Lung (tissue), 12 donors: Measurements from ENCODE around the gene CPTP. TPM values are rescaled to one million over a fixed set of nuclear protein-coding genes. Genes with fewer than 3 reads are reported as not detected.

Experiments used
- ATAC-seq: fragments of 200-7000 bp; cut with Tn5 transposase; one replicate; pipeline ENCODE4 v1.9.1; 2020; ENCODE audit warnings: moderate number of reproducible peaks; ENCODE audit not compliant: insufficient read depth, low FRiP score
- DNase-seq, 3 donors: peaks; one replicate each; pipeline ENCODE4 v3.0.0-alpha.2; 2013 to 2017
- H3K27ac ChIP-seq, 2 donors: one replicate each; pipeline ENCODE4 v1.5.1; 2013; ENCODE audit warnings: mild to moderate bottlenecking in 2 of 2, moderate library complexity in 2 of 2, control low read depth in 1 of 2, inconsistent platforms in 1 of 2, low read depth in 1 of 2, low read length in 1 of 2
- H3K27me3 ChIP-seq, 3 donors: one replicate each; pipeline ENCODE4 v1.5.1; 2013; ENCODE audit warnings: low read length in 2 of 3; ENCODE audit not compliant: control insufficient read depth in 3 of 3, insufficient read depth in 3 of 3
- H3K36me3 ChIP-seq, 4 donors: one replicate each; pipeline ENCODE4 v1.5.1; 2013; ENCODE audit warnings: low read length in 4 of 4, mild to moderate bottlenecking in 1 of 4, moderate library complexity in 1 of 4; ENCODE audit not compliant: control insufficient read depth in 4 of 4, insufficient read depth in 4 of 4
- H3K4me1 ChIP-seq, 5 donors: one replicate each; pipeline ENCODE4 v1.5.1; 2013; ENCODE audit warnings: low read length in 5 of 5, mild to moderate bottlenecking in 2 of 5, moderate library complexity in 1 of 5; ENCODE audit not compliant: control insufficient read depth in 5 of 5, insufficient read depth in 5 of 5
- H3K4me3 ChIP-seq: one replicate; pipeline ENCODE4 v1.5.1; 2013; ENCODE audit warnings: mild to moderate bottlenecking, control low read depth, moderate library complexity
- H3K9ac ChIP-seq, 2 donors: one replicate each; pipeline ENCODE4 v1.5.1; 2013; ENCODE audit warnings: low read length in 2 of 2, control low read depth in 1 of 2; ENCODE audit not compliant: insufficient read depth in 1 of 2
- H3K9me3 ChIP-seq, 4 donors: one replicate each; pipeline ENCODE4 v1.5.1; 2013; ENCODE audit warnings: low read length in 3 of 4, mild to moderate bottlenecking in 1 of 4, moderate library complexity in 1 of 4; ENCODE audit not compliant: control insufficient read depth in 4 of 4, insufficient read depth in 3 of 4
- CTCF ChIP-seq: IDR thresholded peaks from 2 replicates; pipeline ENCODE4 v1.5.1; 2012; ENCODE audit warnings: mild to moderate bottlenecking; ENCODE audit errors: control extremely low read depth, extremely low read depth
- WGBS, 2 donors: extraction: QIAGEN DNeasy Blood & Tissue Kit; methylation state at CpG; one replicate each; pipeline ENCODE4 v1.1.7; 2013; 5-methylcytosine and 5-hydroxymethylcytosine counted together
- polyA plus RNA-seq, 2 donors: library from polyadenylated mRNA; stranded (reverse); fragments of 200-250 nt; gene quantifications; one replicate each; pipeline ENCODE4 v1.2.1, GENCODE V29; 2013
- total RNA-seq, 2 donors: library from RNA; depleted of rRNA in 1 of 2; stranded (reverse); fragments of >200 nt in 1 of 2; gene quantifications; one replicate each; pipeline ENCODE4 v1.2.1, GENCODE V29; 2014 to 2021
- donor health status: control.
- donor health status: control.
- donor health status: Bipolar disorder and iron deficiency.
- donor health status: healthy.
- donor health status: DM: yes; HTN: yes; CAD: no.

Gene CPTP
- total and polyA plus RNA-seq, 4 donors, result 10.9 to 32.0 (median 19.2) TPM

- no peak overlapping the region for H3K27ac ChIP-seq
- no peak for ATAC-seq
- H3K36me3 ChIP-seq, result peaks cover 0 to 53% (median 18%) of the 10 kb centered on the region in 4 donors
- no peaks in the 10 kb centered on the region for H3K27me3 ChIP-seq
- WGBS, 2 donors, result 89 to 92% methylated on average over 21 of the region's 21 CpGs
- no peak overlapping the region for H3K9ac ChIP-seq
- peaks cover 9 to 28% (median 13%) of the 10 kb centered on the region in 5 donors for H3K4me1 ChIP-seq
- no peak for DNase-seq
- H3K9me3 ChIP-seq, result no peaks in the 10 kb centered on the region
- no peak for TF ChIP-seq CTCF
- H3K4me3 ChIP-seq, result no peak overlapping the region
Observed at GRCh38 chr1:1310476-1311053, 14.0 kb upstream of the CPTP start.

DNA sequence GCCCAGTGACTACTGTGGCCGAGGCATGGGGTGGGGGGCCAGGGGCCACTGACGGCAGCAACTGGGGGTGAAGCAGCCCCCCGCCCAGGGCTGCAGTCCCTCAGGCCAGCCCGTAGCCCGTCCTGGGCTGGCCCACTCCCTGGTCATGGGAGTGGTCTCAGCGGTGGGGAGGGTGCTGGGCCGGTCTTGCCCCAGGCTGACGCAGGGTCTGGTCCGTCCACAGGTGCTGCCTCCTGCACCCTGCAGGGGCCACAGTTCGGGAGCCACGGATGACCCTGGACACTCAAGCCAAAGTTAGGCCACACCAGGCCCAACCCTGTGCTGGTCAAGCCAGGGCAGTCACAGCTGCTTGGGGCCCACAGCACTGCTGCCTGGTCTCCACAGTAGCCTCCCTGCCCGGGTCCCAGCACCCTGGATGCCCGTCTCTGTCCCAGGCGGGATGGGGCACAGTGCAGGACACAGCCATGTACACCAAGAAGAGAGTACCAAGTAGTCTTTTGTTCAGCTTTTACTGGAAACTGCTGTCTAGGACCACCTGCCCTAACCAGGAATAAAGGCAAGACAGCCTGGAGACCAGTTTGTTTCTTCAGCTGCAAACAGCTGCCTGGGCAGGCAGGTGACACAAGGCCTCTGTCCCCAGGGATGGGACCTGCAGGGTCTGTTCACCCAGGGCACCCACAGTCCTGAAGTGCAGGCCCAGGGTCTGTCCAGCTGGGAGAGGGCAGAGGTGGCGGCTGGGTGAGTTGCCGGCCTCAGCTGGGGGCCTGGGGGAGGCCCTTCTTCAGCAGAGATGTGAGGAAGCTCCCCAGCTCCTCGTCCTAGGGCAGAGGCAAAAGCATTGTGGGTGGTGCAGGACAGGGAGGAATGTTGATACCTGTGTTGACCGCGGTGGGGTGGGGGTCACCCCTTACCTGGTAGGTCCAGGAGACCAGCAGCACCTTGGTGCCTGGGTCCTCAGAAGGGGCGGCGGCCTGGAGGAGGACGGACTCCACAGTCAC, 13.2 kb upstream of the CPTP start:
- H3K4me3 ChIP-seq, result no peak overlapping the region
- 91 to 92% methylated on average over 17 to 22 of the region's 22 CpGs for WGBS, 2 donors

GRCh38 chr1:1312450-1313314, 11.9 kb upstream of the CPTP start:
- Histone ChIP-seq H3K4me3 (no peak overlapping the region), H3K27ac (no peak overlapping the region), H3K4me1 (peaks cover 0 to 12% (median 0%) of the 10 kb centered on the region in 5 donors), H3K9ac (no peak overlapping the region), H3K9me3 (no peaks in the 10 kb centered on the region), H3K36me3 (peaks cover 0 to 59% (median 22%) of the 10 kb centered on the region in 4 donors), H3K27me3 (no peaks in the 10 kb centered on the region)
- 92 to 95% methylated on average over 49 of the region's 49 CpGs for WGBS, 2 donors
- TF ChIP-seq CTCF, result no peak
- DNase-seq (no peak), ATAC-seq (no peak)

More for the DNA sequence above, 13.2 kb upstream of the CPTP start:
- no peak overlapping the region for H3K27ac ChIP-seq
- TF ChIP-seq CTCF, result no peak
- no peaks in the 10 kb centered on the region for H3K27me3 ChIP-seq
- H3K4me1 ChIP-seq, result peaks cover under 1 to 20% (median 8%) of the 10 kb centered on the region in 5 donors
- H3K9ac ChIP-seq, result no peak overlapping the region
- no peaks in the 10 kb centered on the region for H3K9me3 ChIP-seq
- peaks cover 0 to 56% (median 21%) of the 10 kb centered on the region in 4 donors for H3K36me3 ChIP-seq
- DNase-seq, result no peak
- ATAC-seq, result no peak
